HepG2 (cell line): ENCODE results near the gene ME3. TPM values are rescaled to one million over a fixed set of nuclear protein-coding genes. Genes with fewer than 3 reads are reported as not detected.

Experiments used
- ATAC-seq: fragments of 200-7000 bp; cut with Tn5 transposase; 3 replicates; pipeline ENCODE4 v1.9.1; 2020; ENCODE audit warnings: mild to moderate bottlenecking, moderate library complexity
- BruUV-seq: library from RNA; stranded (reverse); fragments of 400-500 nt; replicated peaks from 2 replicates; lab custom pipeline; 2021; lab: Mats Ljungman, UMichigan
- CTCF ChIA-PET: fragments of 300-600 bp; formaldehyde crosslinking; extraction: SDS; loops from one replicate; lab custom pipeline; 2021; ENCODE audit warnings: low total read pairs, inconsistent platforms, low intra/inter-chr PET ratio; lab: Yijun Ruan, JAX
- POLR2A ChIA-PET: fragments of 350-600 bp; sonication (Branson Sonifier 250); formaldehyde crosslinking; loops from one replicate; lab custom pipeline; 2020; ENCODE audit warnings: antibody characterized with exemption, inconsistent platforms; lab: Yijun Ruan, JAX
- DNase-seq: peaks from one replicate; pipeline ENCODE4 v3.0.0-alpha.2; 2015; ENCODE audit warnings: low spot score
- FAIRE-seq: peaks from 3 replicates; lab custom pipeline; 2011; peaks lifted over from hg19 to GRCh38; lab: Jason Lieb, UNC
- H2AFZ ChIP-seq: one replicate; pipeline ENCODE4 v1.6.1; 2011; ENCODE audit warnings: low read length, inconsistent platforms
- H3K27ac ChIP-seq: fragments of 300-600 bp; 3 replicates; pipeline ENCODE4 v1.8.0; 2011; ENCODE audit warnings: mixed run types, mild to moderate bottlenecking, mixed read lengths, low read length, inconsistent platforms; ENCODE audit not compliant: insufficient read depth; ENCODE audit errors: extremely low read length
- H3K27me3 ChIP-seq, 2 experiments: fragments of 200-600 bp in 1 of 2; 2 replicates in 1 of 2; 3 replicates in 1 of 2; pipeline versions ENCODE4 v1.6.0 to v1.8.0; 2011; ENCODE audit warnings: low read length in 2 of 2, mild to moderate bottlenecking in 2 of 2, moderate library complexity in 2 of 2, inconsistent platforms in 1 of 2; ENCODE audit not compliant: insufficient read depth in 2 of 2, control insufficient read depth in 1 of 2
- H3K36me3 ChIP-seq, 2 experiments: fragments of 200-600 bp in 1 of 2; replicated peaks in 1 of 2; 2 replicates in 1 of 2; 3 replicates in 1 of 2; pipeline versions ENCODE4 v1.5.1 to v1.8.0; 2011; ENCODE audit warnings: low read length in 2 of 2, inconsistent platforms in 1 of 2; ENCODE audit not compliant: insufficient read depth in 2 of 2, control insufficient read depth in 1 of 2
- H3K4me1 ChIP-seq: 2 replicates; pipeline ENCODE4 v1.5.1; 2012; ENCODE audit warnings: low read length, inconsistent platforms; ENCODE audit not compliant: insufficient read depth
- H3K4me2 ChIP-seq: 2 replicates; pipeline ENCODE4 v1.6.0; 2011; ENCODE audit warnings: low read depth, low read length, inconsistent platforms
- H3K4me3 ChIP-seq, 3 experiments: fragments of 200-600 bp in 1 of 3; sonication (generic), shearing (Covaris generic) in 1 of 3; replicated peaks in 1 of 3; 2 replicates each; pipeline ENCODE4 v1.5.1; 2011 to 2016; ENCODE audit warnings: low read length in 3 of 3, inconsistent platforms in 2 of 3, low read depth in 2 of 3, mild to moderate bottlenecking in 2 of 3, control low read depth in 1 of 3, mixed read lengths in 1 of 3; ENCODE audit not compliant: insufficient read depth in 1 of 3
- H3K79me2 ChIP-seq: one replicate; pipeline ENCODE4 v1.6.1; 2011; ENCODE audit warnings: low read length, inconsistent platforms; ENCODE audit not compliant: insufficient read depth
- H3K9ac ChIP-seq: 2 replicates; pipeline ENCODE4 v1.6.0; 2011; ENCODE audit warnings: mild to moderate bottlenecking, low read depth, low read length, inconsistent platforms; ENCODE audit not compliant: insufficient read depth
- H3K9me3 ChIP-seq: 2 replicates; pipeline ENCODE4 v1.5.1; 2012; ENCODE audit warnings: mild to moderate bottlenecking, low read length
- H4K20me1 ChIP-seq: 2 replicates; pipeline ENCODE4 v1.6.0; 2011; ENCODE audit warnings: inconsistent platforms, mild to moderate bottlenecking, low read length, moderate library complexity; ENCODE audit not compliant: insufficient read depth
- AGO2 ChIP-seq: fragments of 200-400 bp; formaldehyde crosslinking; optimal IDR thresholded peaks from 2 replicates; pipeline ENCODE3; 2017; ENCODE audit warnings: mild to moderate bottlenecking, low read depth, low read length, moderate library complexity
- EHMT2 ChIP-seq: fragments of 200-600 bp; sonication (generic); IDR thresholded peaks from 2 replicates; pipeline ENCODE4 v1.7.0; 2017; ENCODE audit warnings: antibody characterized with exemption, low read depth, low read length, borderline replicate concordance
- GTF3A ChIP-seq: sonication (generic); formaldehyde crosslinking; conservative IDR thresholded peaks from 2 replicates; pipeline ENCODE4 v1.4.0; 2020; ENCODE audit warnings: mild to moderate bottlenecking, missing genetic modification reagents
- HCFC1 ChIP-seq: fragments of 150-350 bp; IDR thresholded peaks from 2 replicates; pipeline ENCODE4 v1.6.1; 2014; ENCODE audit warnings: low read depth, low read length
- JARID2 ChIP-seq: sonication (generic); formaldehyde crosslinking; IDR thresholded peaks from 2 replicates; pipeline ENCODE4 v1.8.1; 2023; ENCODE audit warnings: missing genetic modification reagents, inconsistent platforms; ENCODE audit not compliant: insufficient replicate concordance
- KDM1A ChIP-seq: IDR thresholded peaks from 2 replicates; pipeline ENCODE4 v1.6.1; 2016; ENCODE audit warnings: missing compliant biosample characterization
- KDM3A ChIP-seq: IDR thresholded peaks from 2 replicates; pipeline ENCODE4 v1.6.1; 2018; ENCODE audit warnings: low read depth, missing compliant biosample characterization
- KLF11 ChIP-seq: IDR thresholded peaks from 2 replicates; pipeline ENCODE4 v1.6.1; 2016; ENCODE audit warnings: missing compliant biosample characterization
- RARG ChIP-seq: sonication (generic); formaldehyde crosslinking; IDR thresholded peaks from 2 replicates; pipeline ENCODE4 v1.4.0; 2020; ENCODE audit warnings: low read depth, mild to moderate bottlenecking, missing genetic modification reagents
- SMAD9 ChIP-seq: sonication (generic); formaldehyde crosslinking; IDR thresholded peaks from 2 replicates; pipeline ENCODE4 v1.5.1; 2020; ENCODE audit warnings: mild to moderate bottlenecking, missing genetic modification reagents
- STAT5B ChIP-seq: sonication (generic); formaldehyde crosslinking; IDR thresholded peaks from 2 replicates; pipeline ENCODE4 v1.4.0; 2020; ENCODE audit warnings: missing genetic modification reagents
- SUZ12 ChIP-seq: fragments of 150-350 bp; IDR thresholded peaks from 2 replicates; pipeline ENCODE4 v1.6.1; 2014; ENCODE audit warnings: low read depth, low read length
- ZFP62 ChIP-seq: sonication (generic); formaldehyde crosslinking; IDR thresholded peaks from 2 replicates; pipeline ENCODE4 v1.4.0; 2020; ENCODE audit warnings: missing genetic modification reagents
- ZNF451 ChIP-seq: sonication (generic); formaldehyde crosslinking; IDR thresholded peaks from 2 replicates; pipeline ENCODE4 v1.5.0; 2020; ENCODE audit warnings: mild to moderate bottlenecking, missing genetic modification reagents
- ZNF556 ChIP-seq: sonication (generic); formaldehyde crosslinking; IDR thresholded peaks from 2 replicates; pipeline ENCODE4 v1.4.0; 2020; ENCODE audit warnings: mild to moderate bottlenecking, missing genetic modification reagents, borderline replicate concordance
- ZNF724P ChIP-seq: sonication (generic); formaldehyde crosslinking; IDR thresholded peaks from 2 replicates; pipeline ENCODE4 v1.8.0; 2022; ENCODE audit warnings: missing genetic modification reagents, borderline replicate concordance
- ZSCAN12 ChIP-seq: sonication (generic); formaldehyde crosslinking; IDR thresholded peaks from 2 replicates; pipeline ENCODE4 v1.9.0; 2021; ENCODE audit warnings: mild to moderate bottlenecking, missing genetic modification reagents
- ZSCAN20 ChIP-seq: sonication (generic); formaldehyde crosslinking; IDR thresholded peaks from 2 replicates; pipeline ENCODE4 v1.4.0; 2020; ENCODE audit warnings: missing genetic modification reagents, mild to moderate bottlenecking, borderline replicate concordance
- WGBS: methylation state at CpG from one replicate; pipeline ENCODE4 v1.1.6; 2017; ENCODE audit warnings: low lambda C conversion rate; 5-methylcytosine and 5-hydroxymethylcytosine counted together
- in situ Hi-C: cut with HindIII; loops from 2 replicates; pipeline ENCODE4 v1.10.0; 2017; ENCODE audit warnings: low pct_unique_long_range_greater_than_20kb; ENCODE audit not compliant: extremely low pct_ligation_motif_present
- intact Hi-C: fragments of 100-400 bp; cut with micrococcal nuclease; formaldehyde crosslinking; loops from one replicate; pipeline ENCODE4 v1.10.0; 2022; ENCODE audit not compliant: unreplicated experiment
- polyA plus RNA-seq, 8 experiments: library from polyadenylated mRNA; depleted of rRNA in 3 of 8; stranded (reverse) in 7 of 8; unstranded in 1 of 8; fragments of >200 nt; fragmentation: Illumina TruSeq in 4 of 8; extraction: Trizol in 4 of 8; gene quantifications; 2 replicates each; pipeline versions ENCODE4 v1.2.1 to v1.2.3, GENCODE V29; 2011 to 2016; ENCODE audit warnings: low read depth in 4 of 8, missing spikeins in 1 of 8, mixed read lengths in 1 of 8; ENCODE audit not compliant: insufficient read depth in 1 of 8
- total RNA-seq, 5 experiments: library from RNA; depleted of rRNA; stranded (reverse); fragments of >200 nt; fragmentation: Illumina TruSeq; extraction: Trizol; gene quantifications; 2 replicates each; pipeline ENCODE4 v1.2.3, GENCODE V29; 2016; ENCODE audit warnings: low read depth in 1 of 5
- TF ChIP-seq, protein P1 (sequence below): IDR thresholded peaks from 2 replicates; pipeline ENCODE4 v1.6.1; 2016; ENCODE audit warnings: missing compliant biosample characterization, missing genetic modification reagents, borderline replicate concordance

ME3 gene
- total and polyA plus RNA-seq, 2 of the 13 experiments (the other 11 are each of a cell fraction or from before 2014, with no cell fraction given): not detected

- no peak overlapping the region for H3K27ac ChIP-seq
- TF ChIP-seq RARG (CRISPR knock-in tag) (no peak), ZNF451 (CRISPR knock-in tag) (no peak), ZSCAN20 (CRISPR knock-in tag) (no peak), ZFP62 (CRISPR knock-in tag) (no peak), AGO2 (no peak), KLF11 (CRISPR knock-in tag) (no peak)
- H3K4me3 ChIP-seq: no peak overlapping the region
- no peaks in the 10 kb centered on the region for H4K20me1 ChIP-seq
- no peaks in the 10 kb centered on the region for H3K9me3 ChIP-seq
- DNase-seq: no peak
- no peak for FAIRE-seq
- no peak for ATAC-seq
- intact Hi-C loops: no loop called here
- H2AFZ ChIP-seq: no peak overlapping the region
- no peaks in the 10 kb centered on the region for H3K36me3 ChIP-seq
- H3K4me1 ChIP-seq: no peaks in the 10 kb centered on the region
- peaks cover 0 to 24% of the 10 kb centered on the region in 2 experiments; a peak in 2 of 5 replicates for H3K27me3 ChIP-seq
- 33% methylated on average over 8 of the region's 8 CpGs for WGBS
- no peak overlapping the region for H3K4me2 ChIP-seq
- in situ Hi-C loops: no loop called here
- ChIA-PET CTCF (no interaction called here), POLR2A (no interaction called here)
- no TSS peak for BruUV-seq
- no peak overlapping the region for H3K9ac ChIP-seq
- no peaks in the 10 kb centered on the region for H3K79me2 ChIP-seq
Observed at GRCh38 chr11:86630229-86630981, 42.0 kb downstream of the ME3 start.

DNA sequence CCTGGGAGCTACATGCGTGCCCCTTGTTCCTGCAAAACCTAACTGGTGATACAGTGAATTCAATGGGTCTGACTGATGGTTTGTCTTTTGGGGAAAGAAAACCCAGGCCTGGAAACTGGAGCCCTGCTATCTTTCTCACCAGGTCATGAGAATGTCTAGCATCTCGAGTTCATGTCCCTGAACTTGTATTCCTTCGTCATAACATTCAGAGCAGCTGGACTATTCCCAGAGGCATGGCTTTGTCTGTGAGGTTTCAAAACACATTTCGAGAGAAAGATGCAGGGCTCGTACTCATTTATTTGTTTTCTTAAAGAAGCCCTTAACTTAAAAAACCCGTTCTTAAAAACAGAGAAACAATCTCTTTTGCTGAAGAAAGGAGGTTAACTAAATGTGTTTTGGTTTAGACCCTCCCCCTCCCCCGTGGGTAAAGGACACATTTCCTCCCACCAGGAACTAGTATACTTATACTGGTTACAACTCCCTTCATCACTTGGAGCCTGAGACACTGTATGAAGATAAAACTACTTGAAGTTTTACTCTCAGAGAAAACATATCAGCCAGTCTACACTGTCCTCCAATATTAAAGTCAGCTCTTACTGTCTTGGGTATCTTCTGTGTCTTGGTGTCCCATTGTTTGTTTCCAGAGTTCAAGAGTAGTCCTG lies 43.2 kb downstream of the ME3 start:
- Histone ChIP-seq H3K9me3 (no peaks in the 10 kb centered on the region), H4K20me1 (no peaks in the 10 kb centered on the region), H3K27ac (no peak overlapping the region), H2AFZ (no peak overlapping the region), H3K27me3 (peaks cover 0 to 28% of the 10 kb centered on the region in 2 experiments; a peak in 3 of 5 replicates), H3K79me2 (no peaks in the 10 kb centered on the region), H3K36me3 (no peaks in the 10 kb centered on the region), H3K4me1 (no peaks in the 10 kb centered on the region), H3K4me2 (no peak overlapping the region), H3K4me3 (no peak overlapping the region), H3K9ac (no peak overlapping the region)
- BruUV-seq: no TSS peak
- in situ Hi-C loops: no loop called here
- intact Hi-C loops: no loop called here
- 1% methylated on average over 7 of the region's 7 CpGs for WGBS
- FAIRE-seq: no peak
- ATAC-seq: no peak
- ChIA-PET CTCF (no interaction called here), POLR2A (no interaction called here)
- DNase-seq: no peak
- TF ChIP-seq ZNF556 (CRISPR knock-in tag) (no peak), EHMT2 (no peak), ZNF724P (CRISPR knock-in tag) (no peak), KDM3A (no peak), SMAD9 (CRISPR knock-in tag) (no peak), KDM1A (CRISPR knock-in tag) (no peak), GTF3A (CRISPR knock-in tag) (no peak), ZSCAN12 (CRISPR knock-in tag) (no peak), STAT5B (CRISPR knock-in tag) (no peak), HCFC1 (no peak), SUZ12 (no peak), JARID2 (no peak)
- TF ChIP-seq, protein P1, sequence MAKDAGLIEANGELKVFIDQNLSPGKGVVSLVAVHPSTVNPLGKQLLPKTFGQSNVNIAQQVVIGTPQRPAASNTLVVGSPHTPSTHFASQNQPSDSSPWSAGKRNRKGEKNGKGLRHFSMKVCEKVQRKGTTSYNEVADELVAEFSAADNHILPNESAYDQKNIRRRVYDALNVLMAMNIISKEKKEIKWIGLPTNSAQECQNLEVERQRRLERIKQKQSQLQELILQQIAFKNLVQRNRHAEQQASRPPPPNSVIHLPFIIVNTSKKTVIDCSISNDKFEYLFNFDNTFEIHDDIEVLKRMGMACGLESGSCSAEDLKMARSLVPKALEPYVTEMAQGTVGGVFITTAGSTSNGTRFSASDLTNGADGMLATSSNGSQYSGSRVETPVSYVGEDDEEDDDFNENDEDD: no peak
